Vagina (tissue), 2 donors: ENCODE results near the gene GALNT2. TPM values are rescaled to one million over a fixed set of nuclear protein-coding genes. Genes with fewer than 3 reads are reported as not detected.

ENCODE experiments used
- DNase-seq, 2 donors: peaks; one replicate each; pipeline ENCODE4 v3.0.0-alpha.2; 2017; ENCODE audit errors: extremely low spot score in 2 of 2
- H3K27ac ChIP-seq: fragments of 200-600 bp; sonication (generic); one replicate; pipeline ENCODE4 v1.5.1; 2019
- H3K27me3 ChIP-seq: fragments of 200-600 bp; sonication (generic); one replicate; pipeline ENCODE4 v1.5.1; 2019
- H3K36me3 ChIP-seq, 2 donors: fragments of 200-600 bp; sonication (generic); one replicate each; pipeline ENCODE4 v1.5.1; 2017 to 2019
- H3K4me1 ChIP-seq: fragments of 200-600 bp; sonication (generic); one replicate; pipeline ENCODE4 v1.5.1; 2019
- H3K4me3 ChIP-seq, 2 donors: fragments of 200-600 bp; sonication (generic); 1 replicate in 1 of 2; 2 replicates in 1 of 2; pipeline ENCODE4 v1.5.1; 2016 to 2019
- H3K9me3 ChIP-seq: fragments of 200-600 bp; sonication (generic); one replicate; pipeline ENCODE4 v1.5.1; 2019
- POLR2A ChIP-seq, 2 donors: fragments of 450-650 bp; IDR thresholded peaks; one replicate each; pipeline ENCODE4 v1.6.1; 2017; ENCODE audit warnings: antibody characterized with exemption in 2 of 2, mild to moderate bottlenecking in 2 of 2, moderate library complexity in 2 of 2
- POLR2AphosphoS5 ChIP-seq, 2 donors: sonication (generic); formaldehyde crosslinking; IDR thresholded peaks; one replicate each; pipeline ENCODE4 v1.9.0; 2017; ENCODE audit warnings: antibody characterized with exemption in 2 of 2, mild to moderate bottlenecking in 2 of 2, low read depth in 1 of 2; ENCODE audit not compliant: insufficient read depth in 1 of 2
- intact Hi-C: fragments of 100-400 bp; cut with DNase I; formaldehyde crosslinking; loops from one replicate; pipeline ENCODE4 v1.15.1; 2023
- total RNA-seq: library from RNA; depleted of rRNA; stranded (reverse); fragments of >200 nt; gene quantifications from one replicate; pipeline ENCODE4 v1.2.3, GENCODE V29; 2016
- TF ChIP-seq, protein P1 (sequence below), 3 experiments: fragments of 450-650 bp in 2 of 3; fragments of 200-600 bp in 1 of 3; sonication (generic) in 1 of 3; IDR thresholded peaks; one replicate each; pipeline ENCODE4 v1.5.1; 2017 to 2019; ENCODE audit warnings: antibody characterized with exemption in 3 of 3, mild to moderate bottlenecking in 2 of 3, moderate library complexity in 2 of 3

Gene GALNT2
- total RNA-seq, 1 donor from 2014 or later, result 51.6 TPM

DNA sequence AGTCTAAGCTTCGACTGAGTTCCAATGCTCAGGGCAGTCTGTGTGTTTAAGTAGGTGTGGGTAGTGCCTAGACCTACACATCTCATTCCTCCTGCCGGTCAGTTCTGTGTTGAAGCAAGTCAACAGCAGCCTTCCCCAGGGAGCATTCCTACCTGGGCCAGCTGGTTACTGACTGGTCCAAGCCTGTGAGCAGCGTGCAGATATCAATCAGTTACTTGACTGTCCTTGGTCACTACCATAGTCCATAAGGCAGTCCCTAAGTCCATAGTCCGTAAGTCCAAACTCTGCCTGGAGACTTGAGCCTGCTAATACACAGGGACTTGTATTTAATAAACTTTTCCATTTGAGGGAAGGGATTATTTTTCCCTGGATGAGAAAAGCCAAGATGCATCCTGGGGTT lies 187.2 kb downstream of the GALNT2 start:
- no peaks in the 10 kb centered on the region for H3K9me3 ChIP-seq
- no peak overlapping the region for H3K4me3 ChIP-seq
- no peak for TF ChIP-seq POLR2AphosphoS5 (IDR thresholded peaks at IDR 0.05; ENCODE audit: insufficient read depth in 1 of 2, low read depth in 1 of 2)
- TF ChIP-seq, protein P1, sequence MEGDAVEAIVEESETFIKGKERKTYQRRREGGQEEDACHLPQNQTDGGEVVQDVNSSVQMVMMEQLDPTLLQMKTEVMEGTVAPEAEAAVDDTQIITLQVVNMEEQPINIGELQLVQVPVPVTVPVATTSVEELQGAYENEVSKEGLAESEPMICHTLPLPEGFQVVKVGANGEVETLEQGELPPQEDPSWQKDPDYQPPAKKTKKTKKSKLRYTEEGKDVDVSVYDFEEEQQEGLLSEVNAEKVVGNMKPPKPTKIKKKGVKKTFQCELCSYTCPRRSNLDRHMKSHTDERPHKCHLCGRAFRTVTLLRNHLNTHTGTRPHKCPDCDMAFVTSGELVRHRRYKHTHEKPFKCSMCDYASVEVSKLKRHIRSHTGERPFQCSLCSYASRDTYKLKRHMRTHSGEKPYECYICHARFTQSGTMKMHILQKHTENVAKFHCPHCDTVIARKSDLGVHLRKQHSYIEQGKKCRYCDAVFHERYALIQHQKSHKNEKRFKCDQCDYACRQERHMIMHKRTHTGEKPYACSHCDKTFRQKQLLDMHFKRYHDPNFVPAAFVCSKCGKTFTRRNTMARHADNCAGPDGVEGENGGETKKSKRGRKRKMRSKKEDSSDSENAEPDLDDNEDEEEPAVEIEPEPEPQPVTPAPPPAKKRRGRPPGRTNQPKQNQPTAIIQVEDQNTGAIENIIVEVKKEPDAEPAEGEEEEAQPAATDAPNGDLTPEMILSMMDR (IDR thresholded peaks at IDR 0.05), result no peak
- no peak for TF ChIP-seq POLR2A (IDR thresholded peaks at IDR 0.05)
- no peaks in the 10 kb centered on the region for H3K4me1 ChIP-seq
- no peaks in the 10 kb centered on the region for H3K27me3 ChIP-seq
- H3K36me3 ChIP-seq, result peaks cover 0 to 24% of the 10 kb centered on the region in 2 donors
- no peak overlapping the region for H3K27ac ChIP-seq
- intact Hi-C loops, result no loop called here
- DNase-seq, result peak in 1 of 2 donors; percentile 47

DNA sequence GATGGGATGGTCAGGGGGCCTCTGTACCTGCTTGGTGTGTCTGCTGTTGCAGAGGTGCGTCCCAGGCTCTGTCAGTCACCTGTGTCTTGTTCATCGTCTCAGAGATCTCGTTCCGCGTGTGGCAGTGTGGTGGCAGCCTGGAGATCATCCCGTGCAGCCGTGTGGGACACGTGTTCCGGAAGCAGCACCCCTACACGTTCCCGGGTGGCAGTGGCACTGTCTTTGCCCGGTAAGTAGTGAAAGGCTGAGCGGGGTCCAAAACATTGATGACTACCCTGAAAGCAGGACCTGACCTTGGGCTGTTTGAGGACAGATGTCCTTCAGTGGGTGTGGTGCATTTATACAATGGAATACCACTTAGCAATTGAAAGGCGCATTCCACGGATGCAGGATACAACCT lies 188.1 kb downstream of the GALNT2 start:
- Histone ChIP-seq H3K4me1 (no peaks in the 10 kb centered on the region), H3K9me3 (no peaks in the 10 kb centered on the region), H3K4me3 (no peak overlapping the region), H3K36me3 (peaks cover 0 to 15% of the 10 kb centered on the region in 2 donors), H3K27me3 (no peaks in the 10 kb centered on the region), H3K27ac (no peak overlapping the region)
- intact Hi-C loops, result no loop called here
- TF ChIP-seq POLR2A (IDR thresholded peaks at IDR 0.05) (no peak), POLR2AphosphoS5 (IDR thresholded peaks at IDR 0.05; ENCODE audit: insufficient read depth in 1 of 2, low read depth in 1 of 2) (no peak)
- TF ChIP-seq, protein P1 (IDR thresholded peaks at IDR 0.05), result no peak
- peak in 1 of 2 donors; percentile 71 for DNase-seq

DNA sequence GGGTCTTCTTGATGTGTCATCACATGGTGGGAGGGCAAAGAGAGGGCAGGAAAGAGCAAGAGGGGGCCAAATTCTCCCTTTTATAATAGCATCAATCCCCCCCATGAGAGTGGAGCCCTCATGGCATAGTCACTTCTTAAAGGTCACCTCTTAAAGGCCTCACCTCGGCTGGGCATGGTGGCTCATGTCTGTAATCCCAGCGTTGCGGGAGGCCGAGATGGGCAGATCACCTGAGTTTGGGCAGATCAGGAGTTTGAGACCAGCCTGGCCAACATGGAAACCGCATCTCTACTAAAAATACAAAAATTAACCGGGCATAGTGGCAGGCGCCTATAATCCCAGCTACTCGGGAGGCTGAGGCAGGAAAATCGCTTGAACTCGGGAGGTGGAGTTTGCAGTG lies 189.0 kb downstream of the GALNT2 start:
- DNase-seq, result no peak
- TF ChIP-seq POLR2AphosphoS5 (IDR thresholded peaks at IDR 0.05; ENCODE audit: insufficient read depth in 1 of 2, low read depth in 1 of 2) (no peak), POLR2A (IDR thresholded peaks at IDR 0.05) (no peak)
- TF ChIP-seq, protein P1 (IDR thresholded peaks at IDR 0.05), result no peak
- no peaks in the 10 kb centered on the region for H3K9me3 ChIP-seq
- intact Hi-C loops, result no loop called here
- no peak overlapping the region for H3K27ac ChIP-seq
- no peak overlapping the region for H3K4me3 ChIP-seq
- H3K4me1 ChIP-seq, result no peaks in the 10 kb centered on the region
- peaks cover 0 to 14% of the 10 kb centered on the region in 2 donors for H3K36me3 ChIP-seq
- no peaks in the 10 kb centered on the region for H3K27me3 ChIP-seq

DNA sequence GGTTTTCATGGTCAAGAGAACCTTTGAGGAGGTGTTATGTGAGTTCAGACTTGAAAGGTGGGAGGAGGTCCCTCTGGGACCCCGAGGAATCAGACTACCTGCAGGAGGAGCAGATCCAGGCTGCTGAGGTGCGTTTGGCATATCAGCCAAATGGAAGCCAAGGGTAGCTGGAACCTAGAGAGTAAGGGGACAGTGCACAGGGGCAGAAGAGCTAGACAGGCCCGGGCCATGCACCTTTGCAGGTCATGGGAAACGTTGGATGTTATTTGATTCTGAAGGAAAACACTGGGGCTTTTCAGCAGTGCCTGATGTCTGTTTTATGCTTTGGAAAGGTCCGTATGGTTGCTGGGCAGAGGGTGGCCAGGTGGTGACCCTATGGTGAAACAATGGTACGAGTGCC lies 189.9 kb downstream of the GALNT2 start:
- no peaks in the 10 kb centered on the region for H3K27me3 ChIP-seq
- H3K4me3 ChIP-seq, result no peak overlapping the region
- no peaks in the 10 kb centered on the region for H3K4me1 ChIP-seq
- no peaks in the 10 kb centered on the region for H3K9me3 ChIP-seq
- no peak overlapping the region for H3K27ac ChIP-seq
- DNase-seq, result peak in 1 of 2 donors; percentile 67
- TF ChIP-seq, protein P1 (IDR thresholded peaks at IDR 0.05), result no peak
- TF ChIP-seq POLR2A (IDR thresholded peaks at IDR 0.05) (no peak), POLR2AphosphoS5 (IDR thresholded peaks at IDR 0.05; ENCODE audit: insufficient read depth in 1 of 2, low read depth in 1 of 2) (no peak)
- intact Hi-C loops, result no loop called here
- H3K36me3 ChIP-seq, result peaks cover 0 to 15% of the 10 kb centered on the region in 2 donors

DNA sequence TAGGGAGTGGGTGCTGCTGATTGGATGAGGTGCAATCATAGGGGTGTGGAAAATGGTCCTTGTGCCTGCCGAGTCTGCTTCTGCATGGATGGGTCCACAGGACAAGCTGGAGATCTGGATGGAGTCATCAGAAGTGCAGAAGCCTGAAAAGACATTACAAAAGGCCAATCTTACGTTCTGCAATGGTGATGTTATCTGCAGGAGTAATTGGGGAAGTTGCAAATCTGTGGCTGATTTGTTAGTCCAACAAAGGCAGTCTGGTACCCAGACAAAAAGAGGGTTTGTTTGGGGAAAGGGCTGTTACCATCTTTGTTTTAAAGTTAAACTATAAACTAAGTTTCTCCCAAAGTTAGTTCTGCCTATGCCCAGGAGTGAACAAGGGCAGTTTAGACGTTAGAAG lies 192.6 kb downstream of the GALNT2 start:
- Histone ChIP-seq H3K9me3 (no peaks in the 10 kb centered on the region), H3K4me3 (no peak overlapping the region), H3K36me3 (peaks cover 0 to 33% of the 10 kb centered on the region in 2 donors), H3K27me3 (no peaks in the 10 kb centered on the region), H3K4me1 (no peaks in the 10 kb centered on the region), H3K27ac (no peak overlapping the region)
- intact Hi-C loops, result no loop called here
- TF ChIP-seq, protein P1 (IDR thresholded peaks at IDR 0.05), result no peak
- TF ChIP-seq POLR2A (IDR thresholded peaks at IDR 0.05) (no peak), POLR2AphosphoS5 (IDR thresholded peaks at IDR 0.05; ENCODE audit: insufficient read depth in 1 of 2, low read depth in 1 of 2) (no peak)
- DNase-seq, result peak in 1 of 2 donors; percentile 52
